GM06990 (cell line): ENCODE results near the gene CTSA.

Source experiments
- DNase-seq: peaks from one replicate; pipeline ENCODE4 v3.0.0-alpha.2; 2011; ENCODE audit not compliant: insufficient read length; ENCODE audit errors: extremely low read depth
- H3K27me3 ChIP-seq: replicated peaks from 2 replicates; pipeline ENCODE4 v1.6.0; 2011; ENCODE audit warnings: low read length; ENCODE audit not compliant: control insufficient read depth, insufficient read depth
- H3K36me3 ChIP-seq: 2 replicates; pipeline ENCODE4 v1.5.1; 2011; ENCODE audit warnings: low read length; ENCODE audit not compliant: control insufficient read depth, insufficient read depth
- H3K4me3 ChIP-seq: replicated peaks from 2 replicates; pipeline ENCODE4 v1.5.1; 2011; ENCODE audit warnings: low read depth, mild to moderate bottlenecking, control low read depth, low read length
- CTCF ChIP-seq: IDR thresholded peaks from 2 replicates; pipeline ENCODE4 v1.5.1; 2011; ENCODE audit warnings: low read length, control low read depth, mild to moderate bottlenecking, inconsistent platforms; ENCODE audit not compliant: insufficient read depth, poor library complexity, severe bottlenecking

CTSA gene

GRCh38 chr20:45853484-45853883 lies 37.7 kb upstream of the CTSA start:
- no peak for DNase-seq
- Histone ChIP-seq H3K4me3 (no peak overlapping the region), H3K27me3 (no peaks in the 10 kb centered on the region), H3K36me3 (peaks cover 11% of the 10 kb centered on the region)
- no peak for TF ChIP-seq CTCF

- H3K27me3 ChIP-seq, result no peaks in the 10 kb centered on the region
- DNase-seq, result peak; percentile 87
- no peak for TF ChIP-seq CTCF
- H3K36me3 ChIP-seq, result peaks cover 3% of the 10 kb centered on the region
- H3K4me3 ChIP-seq, result peak within 1 kb of the TSS; percentile 94
Measured at GRCh38 chr20:45857114-45857881, 33.8 kb upstream of the CTSA start, which contains the start of the genes ACOT8 and ZSWIM3. Gene ACOT8 (minus strand): TSS chr20:45857392. CDS start chr20:45857315, 77 bp downstream. Gene ZSWIM3 (plus strand): TSS chr20:45857614. CDS start chr20:45857826, 212 bp downstream.

- Histone ChIP-seq H3K36me3 (peaks cover 3% of the 10 kb centered on the region), H3K4me3 (peak overlapping the region; percentile 94), H3K27me3 (no peaks in the 10 kb centered on the region)
- no peak for TF ChIP-seq CTCF
- DNase-seq, result no peak
Measured at GRCh38 chr20:45857882-45858216, 33.3 kb upstream of the CTSA start.

- DNase-seq, result no peak
- Histone ChIP-seq H3K36me3 (no peaks in the 10 kb centered on the region; the same call in 1 of the 2 replicates), H3K27me3 (no peaks in the 10 kb centered on the region), H3K4me3 (no peak overlapping the region)
- TF ChIP-seq CTCF, result no peak
Measured at GRCh38 chr20:45859916-45860315, 31.2 kb upstream of the CTSA start.

- Histone ChIP-seq H3K27me3 (no peaks in the 10 kb centered on the region), H3K4me3 (no peak overlapping the region), H3K36me3 (no peaks in the 10 kb centered on the region; the same call in 1 of the 2 replicates)
- TF ChIP-seq CTCF, result no peak
- no peak for DNase-seq
Measured at GRCh38 chr20:45860560-45861220, 30.4 kb upstream of the CTSA start.
